DND-41 (cell line): ENCODE measurements around the gene APOE.

ENCODE experiments used
- CTCF ChIP-seq: IDR thresholded peaks from 2 replicates; pipeline ENCODE4 v1.5.1; 2012; ENCODE audit warnings: borderline replicate concordance, low read length, moderate library complexity, mild to moderate bottlenecking; ENCODE audit not compliant: poor library complexity, severe bottlenecking; ENCODE audit errors: extremely low read depth
- EZH2 ChIP-seq: IDR thresholded peaks from 3 replicates; pipeline ENCODE4 v1.6.1; 2012; ENCODE audit warnings: borderline replicate concordance, low read depth, mild to moderate bottlenecking, moderate library complexity, low read length, inconsistent platforms; ENCODE audit not compliant: severe bottlenecking

GRCh38 chr19:44874317-44874716, 31.3 kb upstream of the APOE start:
- TF ChIP-seq CTCF (no peak), EZH2 (no peak)
